HG03039 (cell line): ENCODE measurements around the gene SMIM22.

ENCODE experiments used
- ATAC-seq: cut with Tn5 transposase; IDR thresholded peaks from one replicate; pipeline ENCODE4 v1.9.1; 2021; ENCODE audit warnings: mild to moderate bottlenecking, moderate library complexity; ENCODE audit not compliant: unreplicated experiment

SMIM22 gene

GRCh38 chr16:4814542-4815173, 19.5 kb downstream of the SMIM22 start:
- ATAC-seq: no peak

GRCh38 chr16:4820652-4821051, 25.5 kb downstream of the SMIM22 start:
- no peak for ATAC-seq

GRCh38 chr16:4825196-4825595, 30.0 kb downstream of the SMIM22 start:
- no peak for ATAC-seq

GRCh38 chr16:4826526-4826925, 31.4 kb downstream of the SMIM22 start:
- no peak for ATAC-seq

- ATAC-seq: no peak
Observed at GRCh38 chr16:4826980-4827379, 31.8 kb downstream of the SMIM22 start.

GRCh38 chr16:4828567-4829321, 33.6 kb downstream of the SMIM22 start:
- ATAC-seq: no peak

- ATAC-seq: no peak
Observed at GRCh38 chr16:4830408-4830807, 35.2 kb downstream of the SMIM22 start.

GRCh38 chr16:4831616-4832015, 36.4 kb downstream of the SMIM22 start:
- no peak for ATAC-seq

GRCh38 chr16:4832698-4833343, 37.7 kb downstream of the SMIM22 start:
- no peak for ATAC-seq

GRCh38 chr16:4833584-4833983, 38.4 kb downstream of the SMIM22 start:
- ATAC-seq: no peak

- ATAC-seq: no peak
Observed at GRCh38 chr16:4836727-4837126, 41.6 kb downstream of the SMIM22 start.

GRCh38 chr16:4837733-4838501, 42.7 kb downstream of the SMIM22 start:
- ATAC-seq: no peak

- no peak for ATAC-seq
Observed at GRCh38 chr16:4839942-4840341, 44.8 kb downstream of the SMIM22 start.

- no peak for ATAC-seq
Observed at GRCh38 chr16:4840984-4841383, 45.8 kb downstream of the SMIM22 start.
